ENCODE measurements around the gene LRRC14B.
"Not testable (repeated sequence)": the region's sequence is repeated elsewhere in the genome, so short reads cannot be mapped to it uniquely, and the experiment has no call there.

LRRC14B gene

GRCh38 chr5:225334-225733, 34.0 kb downstream of the LRRC14B start:
- no peak overlapping the region for H3K9ac ChIP-seq (ENCODE audit: low read length)
- H3K9me3 ChIP-seq (ENCODE audit: control insufficient read depth, low read length): no peaks in the 10 kb centered on the region
- no peaks in the 10 kb centered on the region for H3K4me1 ChIP-seq (ENCODE audit: control insufficient read depth, insufficient read depth, low read length)
- no peaks in the 10 kb centered on the region for H3K27me3 ChIP-seq (ENCODE audit: control insufficient read depth, insufficient read depth, low read length)
- H3K4me3 ChIP-seq (ENCODE audit: low read length): no peak overlapping the region
- H3K36me3 ChIP-seq (ENCODE audit: control insufficient read depth, insufficient read depth, low read length): peaks cover 7% of the 10 kb centered on the region

GRCh38 chr5:227375-227774, 36.1 kb downstream of the LRRC14B start:
- H3K4me3 ChIP-seq (ENCODE audit: low read length); H3K27me3 ChIP-seq (ENCODE audit: control insufficient read depth, insufficient read depth, low read length); H3K36me3 ChIP-seq (ENCODE audit: control insufficient read depth, insufficient read depth, low read length); H3K9me3 ChIP-seq (ENCODE audit: control insufficient read depth, low read length); H3K4me1 ChIP-seq (ENCODE audit: control insufficient read depth, insufficient read depth, low read length); H3K9ac ChIP-seq (ENCODE audit: low read length): not testable (repeated sequence)

GRCh38 chr5:228886-229285, 37.6 kb downstream of the LRRC14B start:
- Histone ChIP-seq H3K4me1 (ENCODE audit: control insufficient read depth, insufficient read depth, low read length) (no peaks in the 10 kb centered on the region), H3K4me3 (ENCODE audit: low read length) (no peak overlapping the region), H3K27me3 (ENCODE audit: control insufficient read depth, insufficient read depth, low read length) (no peaks in the 10 kb centered on the region), H3K9ac (ENCODE audit: low read length) (no peak overlapping the region), H3K36me3 (ENCODE audit: control insufficient read depth, insufficient read depth, low read length) (peaks cover 7% of the 10 kb centered on the region), H3K9me3 (ENCODE audit: control insufficient read depth, low read length) (no peaks in the 10 kb centered on the region)

- Histone ChIP-seq H3K36me3 (ENCODE audit: control insufficient read depth, insufficient read depth, low read length) (no peaks in the 10 kb centered on the region), H3K9me3 (ENCODE audit: control insufficient read depth, low read length) (no peaks in the 10 kb centered on the region), H3K4me1 (ENCODE audit: control insufficient read depth, insufficient read depth, low read length) (no peaks in the 10 kb centered on the region), H3K27me3 (ENCODE audit: control insufficient read depth, insufficient read depth, low read length) (no peaks in the 10 kb centered on the region), H3K4me3 (ENCODE audit: low read length) (no peak overlapping the region), H3K9ac (ENCODE audit: low read length) (no peak overlapping the region)
These were observed 39.4 kb downstream of the LRRC14B start for GRCh38 chr5:230711-231110.

GRCh38 chr5:231661-232060, 40.4 kb downstream of the LRRC14B start:
- Histone ChIP-seq H3K9me3 (ENCODE audit: control insufficient read depth, low read length) (no peaks in the 10 kb centered on the region), H3K9ac (ENCODE audit: low read length) (no peak overlapping the region), H3K4me3 (ENCODE audit: low read length) (no peak overlapping the region), H3K36me3 (ENCODE audit: control insufficient read depth, insufficient read depth, low read length) (no peaks in the 10 kb centered on the region), H3K27me3 (ENCODE audit: control insufficient read depth, insufficient read depth, low read length) (no peaks in the 10 kb centered on the region), H3K4me1 (ENCODE audit: control insufficient read depth, insufficient read depth, low read length) (no peaks in the 10 kb centered on the region)

- H3K4me3 ChIP-seq (ENCODE audit: low read length); H3K4me1 ChIP-seq (ENCODE audit: control insufficient read depth, insufficient read depth, low read length); H3K9me3 ChIP-seq (ENCODE audit: control insufficient read depth, low read length); H3K36me3 ChIP-seq (ENCODE audit: control insufficient read depth, insufficient read depth, low read length); H3K27me3 ChIP-seq (ENCODE audit: control insufficient read depth, insufficient read depth, low read length); H3K9ac ChIP-seq (ENCODE audit: low read length): not testable (repeated sequence)
These were observed 42.1 kb downstream of the LRRC14B start for GRCh38 chr5:233426-233825.

- Histone ChIP-seq H3K4me1 (ENCODE audit: control insufficient read depth, insufficient read depth, low read length) (no peaks in the 10 kb centered on the region), H3K9ac (ENCODE audit: low read length) (no peak overlapping the region), H3K36me3 (ENCODE audit: control insufficient read depth, insufficient read depth, low read length) (no peaks in the 10 kb centered on the region), H3K9me3 (ENCODE audit: control insufficient read depth, low read length) (no peaks in the 10 kb centered on the region), H3K27me3 (ENCODE audit: control insufficient read depth, insufficient read depth, low read length) (no peaks in the 10 kb centered on the region), H3K4me3 (ENCODE audit: low read length) (no peak overlapping the region)
These were observed 43.2 kb downstream of the LRRC14B start for GRCh38 chr5:234450-234849.

GRCh38 chr5:235527-235926, 44.2 kb downstream of the LRRC14B start:
- H3K36me3 ChIP-seq (ENCODE audit: control insufficient read depth, insufficient read depth, low read length); H3K9me3 ChIP-seq (ENCODE audit: control insufficient read depth, low read length); H3K27me3 ChIP-seq (ENCODE audit: control insufficient read depth, insufficient read depth, low read length); H3K4me3 ChIP-seq (ENCODE audit: low read length); H3K9ac ChIP-seq (ENCODE audit: low read length); H3K4me1 ChIP-seq (ENCODE audit: control insufficient read depth, insufficient read depth, low read length): not testable (repeated sequence)

- H3K36me3 ChIP-seq (ENCODE audit: control insufficient read depth, insufficient read depth, low read length); H3K9me3 ChIP-seq (ENCODE audit: control insufficient read depth, low read length); H3K4me1 ChIP-seq (ENCODE audit: control insufficient read depth, insufficient read depth, low read length): not testable (repeated sequence)
These were observed 46.6 kb downstream of the LRRC14B start for GRCh38 chr5:237931-238330.

DNA sequence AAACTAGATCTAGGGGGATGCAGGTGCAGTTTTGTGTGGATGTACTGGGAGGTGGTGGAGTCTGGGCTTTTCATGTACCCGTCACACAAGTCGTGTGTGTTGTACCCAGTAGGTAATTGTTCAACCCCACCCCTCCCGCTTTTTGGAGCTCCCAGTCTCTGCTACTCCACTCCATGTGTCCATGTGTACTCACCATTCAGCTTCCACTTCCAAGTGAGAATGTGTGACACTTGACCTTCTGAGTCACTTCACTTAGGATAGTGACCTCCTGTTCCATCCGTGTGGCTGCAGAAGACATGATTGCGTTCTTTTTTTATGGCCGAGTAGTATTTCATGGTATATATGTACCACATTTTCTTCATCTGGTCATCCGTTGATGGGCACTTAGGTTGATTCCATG, 49.3 kb downstream of the LRRC14B start:
- not testable (repeated sequence) for H3K27me3 ChIP-seq (ENCODE audit: control insufficient read depth, insufficient read depth, low read length)

More at GRCh38 chr5:237931-238330, 46.6 kb downstream of the LRRC14B start:
- H3K4me3 ChIP-seq (ENCODE audit: low read length); H3K9ac ChIP-seq (ENCODE audit: low read length); H3K27me3 ChIP-seq (ENCODE audit: control insufficient read depth, insufficient read depth, low read length): not testable (repeated sequence)

GRCh38 chr5:241045-241669, 49.9 kb downstream of the LRRC14B start:
- not testable (repeated sequence) for H3K27me3 ChIP-seq (ENCODE audit: control insufficient read depth, insufficient read depth, low read length); H3K9me3 ChIP-seq (ENCODE audit: control insufficient read depth, low read length); H3K9ac ChIP-seq (ENCODE audit: low read length); H3K36me3 ChIP-seq (ENCODE audit: control insufficient read depth, insufficient read depth, low read length); H3K4me3 ChIP-seq (ENCODE audit: low read length); H3K4me1 ChIP-seq (ENCODE audit: control insufficient read depth, insufficient read depth, low read length)

More for the DNA sequence above, 49.3 kb downstream of the LRRC14B start:
- H3K4me3 ChIP-seq (ENCODE audit: low read length); H3K9ac ChIP-seq (ENCODE audit: low read length); H3K9me3 ChIP-seq (ENCODE audit: control insufficient read depth, low read length); H3K4me1 ChIP-seq (ENCODE audit: control insufficient read depth, insufficient read depth, low read length); H3K36me3 ChIP-seq (ENCODE audit: control insufficient read depth, insufficient read depth, low read length): not testable (repeated sequence)

DNA sequence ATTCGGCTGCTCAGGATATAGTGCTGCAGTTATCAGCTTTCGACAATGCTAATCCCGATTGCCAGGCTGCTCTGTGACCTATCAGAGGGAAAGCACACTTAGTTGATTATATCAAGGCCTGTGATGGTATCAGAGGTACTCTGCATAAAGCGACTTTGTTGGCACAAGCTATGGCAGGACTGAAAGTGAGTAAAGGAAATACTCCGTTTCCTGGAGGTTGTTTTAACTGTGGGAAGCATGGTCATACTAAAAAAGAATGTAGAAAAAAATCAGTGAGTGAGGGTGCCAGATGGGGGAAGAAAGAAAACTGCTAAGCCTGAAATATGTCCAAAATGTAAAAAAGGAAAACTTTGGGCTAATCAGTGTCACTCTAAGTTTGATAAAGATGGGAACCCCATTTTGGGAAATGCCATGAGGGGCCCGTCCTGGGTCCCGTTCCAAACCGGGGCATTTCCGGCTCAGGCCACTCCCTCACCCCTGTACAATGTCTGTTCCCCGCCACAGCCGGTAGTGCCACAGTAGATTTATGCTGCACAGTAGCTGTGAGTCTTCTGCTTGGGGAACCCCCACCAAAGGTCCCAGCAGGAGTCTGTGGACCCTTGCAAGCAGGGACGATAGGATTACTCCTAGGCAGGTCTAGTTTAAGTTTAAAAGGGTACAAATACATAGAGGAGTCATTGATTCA, 52.5 kb downstream of the LRRC14B start:
- H3K27me3 ChIP-seq (ENCODE audit: control insufficient read depth, insufficient read depth, low read length); H3K4me1 ChIP-seq (ENCODE audit: control insufficient read depth, insufficient read depth, low read length); H3K4me3 ChIP-seq (ENCODE audit: low read length); H3K9me3 ChIP-seq (ENCODE audit: control insufficient read depth, low read length); H3K9ac ChIP-seq (ENCODE audit: low read length); H3K36me3 ChIP-seq (ENCODE audit: control insufficient read depth, insufficient read depth, low read length): not testable (repeated sequence)

DNA sequence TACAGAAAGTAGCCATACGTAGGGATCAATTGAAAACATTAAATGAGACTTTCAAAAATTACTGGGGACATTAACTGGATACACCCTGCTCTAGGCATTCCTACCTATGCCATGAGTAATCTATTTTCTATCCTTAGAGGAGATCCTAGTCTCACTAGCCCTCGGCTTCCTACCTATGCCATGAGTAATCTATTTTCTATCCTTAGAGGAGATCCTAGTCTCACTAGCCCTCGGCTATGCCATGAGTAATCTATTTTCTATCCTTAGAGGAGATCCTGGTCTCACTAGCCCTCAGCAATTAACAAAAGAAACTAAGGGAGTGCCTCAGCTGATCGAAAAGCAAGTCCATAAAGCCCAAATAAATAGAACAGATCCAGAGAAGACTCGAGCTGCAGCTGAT, 54.4 kb downstream of the LRRC14B start:
- not testable (repeated sequence) for H3K4me1 ChIP-seq (ENCODE audit: control insufficient read depth, insufficient read depth, low read length); H3K36me3 ChIP-seq (ENCODE audit: control insufficient read depth, insufficient read depth, low read length)

More for the DNA sequence above, 54.4 kb downstream of the LRRC14B start:
- H3K27me3 ChIP-seq (ENCODE audit: control insufficient read depth, insufficient read depth, low read length); H3K9me3 ChIP-seq (ENCODE audit: control insufficient read depth, low read length); H3K9ac ChIP-seq (ENCODE audit: low read length); H3K4me3 ChIP-seq (ENCODE audit: low read length): not testable (repeated sequence)

Measured in mucosa of stomach (tissue), 1 donor.